Vagina (tissue), 2 donors: Measurements from ENCODE around the gene CCBE1. TPM values are rescaled to one million over a fixed set of nuclear protein-coding genes. Genes with fewer than 3 reads are reported as not detected.

Source experiments
- DNase-seq, 2 donors: peaks; one replicate each; pipeline ENCODE4 v3.0.0-alpha.2; 2017; ENCODE audit errors: extremely low spot score in 2 of 2
- H3K27ac ChIP-seq: fragments of 200-600 bp; sonication (generic); one replicate; pipeline ENCODE4 v1.5.1; 2019
- H3K27me3 ChIP-seq: fragments of 200-600 bp; sonication (generic); one replicate; pipeline ENCODE4 v1.5.1; 2019
- H3K36me3 ChIP-seq, 2 donors: fragments of 200-600 bp; sonication (generic); one replicate each; pipeline ENCODE4 v1.5.1; 2017 to 2019
- H3K4me1 ChIP-seq: fragments of 200-600 bp; sonication (generic); one replicate; pipeline ENCODE4 v1.5.1; 2019
- H3K4me3 ChIP-seq, 2 donors: fragments of 200-600 bp; sonication (generic); 1 replicate in 1 of 2; 2 replicates in 1 of 2; pipeline ENCODE4 v1.5.1; 2016 to 2019
- H3K9me3 ChIP-seq: fragments of 200-600 bp; sonication (generic); one replicate; pipeline ENCODE4 v1.5.1; 2019
- POLR2A ChIP-seq, 2 donors: fragments of 450-650 bp; IDR thresholded peaks; one replicate each; pipeline ENCODE4 v1.6.1; 2017; ENCODE audit warnings: antibody characterized with exemption in 2 of 2, mild to moderate bottlenecking in 2 of 2, moderate library complexity in 2 of 2
- POLR2AphosphoS5 ChIP-seq, 2 donors: sonication (generic); formaldehyde crosslinking; IDR thresholded peaks; one replicate each; pipeline ENCODE4 v1.9.0; 2017; ENCODE audit warnings: antibody characterized with exemption in 2 of 2, mild to moderate bottlenecking in 2 of 2, low read depth in 1 of 2; ENCODE audit not compliant: insufficient read depth in 1 of 2
- intact Hi-C: fragments of 100-400 bp; cut with DNase I; formaldehyde crosslinking; loops from one replicate; pipeline ENCODE4 v1.15.1; 2023
- total RNA-seq: library from RNA; depleted of rRNA; stranded (reverse); fragments of >200 nt; gene quantifications from one replicate; pipeline ENCODE4 v1.2.3, GENCODE V29; 2016
- TF ChIP-seq, protein P1 (sequence below), 3 experiments: fragments of 450-650 bp in 2 of 3; fragments of 200-600 bp in 1 of 3; sonication (generic) in 1 of 3; IDR thresholded peaks; one replicate each; pipeline ENCODE4 v1.5.1; 2017 to 2019; ENCODE audit warnings: antibody characterized with exemption in 3 of 3, mild to moderate bottlenecking in 2 of 3, moderate library complexity in 2 of 3

CCBE1 gene
- total RNA-seq, 1 donor from 2014 or later: 2.9 TPM

DNA sequence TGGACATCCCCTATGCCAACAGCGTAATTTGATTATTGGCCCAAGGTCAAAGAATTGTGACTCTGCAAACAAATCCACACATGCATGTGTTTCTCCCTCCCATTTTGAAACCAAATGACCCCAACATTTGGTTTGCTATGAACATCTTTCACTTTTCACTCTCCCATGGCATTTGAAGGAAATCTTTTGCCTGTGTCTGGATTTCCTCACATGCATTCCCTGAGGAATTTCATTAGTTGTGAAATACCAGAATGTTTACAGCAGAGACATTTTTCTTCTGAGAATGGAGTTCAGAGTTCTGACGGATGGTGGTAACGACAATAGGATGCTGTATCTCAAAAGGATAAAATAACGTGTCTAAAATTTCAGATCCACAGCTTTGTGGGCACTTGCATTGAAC, 277.8 kb downstream of the CCBE1 start:
- no peaks in the 10 kb centered on the region for H3K4me1 ChIP-seq
- H3K9me3 ChIP-seq: no peaks in the 10 kb centered on the region
- no peak overlapping the region for H3K27ac ChIP-seq
- no peaks in the 10 kb centered on the region for H3K36me3 ChIP-seq
- TF ChIP-seq POLR2AphosphoS5 (IDR thresholded peaks at IDR 0.05; ENCODE audit: insufficient read depth in 1 of 2, low read depth in 1 of 2) (no peak), POLR2A (IDR thresholded peaks at IDR 0.05) (no peak)
- TF ChIP-seq, protein P1, sequence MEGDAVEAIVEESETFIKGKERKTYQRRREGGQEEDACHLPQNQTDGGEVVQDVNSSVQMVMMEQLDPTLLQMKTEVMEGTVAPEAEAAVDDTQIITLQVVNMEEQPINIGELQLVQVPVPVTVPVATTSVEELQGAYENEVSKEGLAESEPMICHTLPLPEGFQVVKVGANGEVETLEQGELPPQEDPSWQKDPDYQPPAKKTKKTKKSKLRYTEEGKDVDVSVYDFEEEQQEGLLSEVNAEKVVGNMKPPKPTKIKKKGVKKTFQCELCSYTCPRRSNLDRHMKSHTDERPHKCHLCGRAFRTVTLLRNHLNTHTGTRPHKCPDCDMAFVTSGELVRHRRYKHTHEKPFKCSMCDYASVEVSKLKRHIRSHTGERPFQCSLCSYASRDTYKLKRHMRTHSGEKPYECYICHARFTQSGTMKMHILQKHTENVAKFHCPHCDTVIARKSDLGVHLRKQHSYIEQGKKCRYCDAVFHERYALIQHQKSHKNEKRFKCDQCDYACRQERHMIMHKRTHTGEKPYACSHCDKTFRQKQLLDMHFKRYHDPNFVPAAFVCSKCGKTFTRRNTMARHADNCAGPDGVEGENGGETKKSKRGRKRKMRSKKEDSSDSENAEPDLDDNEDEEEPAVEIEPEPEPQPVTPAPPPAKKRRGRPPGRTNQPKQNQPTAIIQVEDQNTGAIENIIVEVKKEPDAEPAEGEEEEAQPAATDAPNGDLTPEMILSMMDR (IDR thresholded peaks at IDR 0.05): no peak
- no peak for DNase-seq
- H3K4me3 ChIP-seq: no peak overlapping the region
- no peaks in the 10 kb centered on the region for H3K27me3 ChIP-seq
- intact Hi-C loops: no loop called here

DNA sequence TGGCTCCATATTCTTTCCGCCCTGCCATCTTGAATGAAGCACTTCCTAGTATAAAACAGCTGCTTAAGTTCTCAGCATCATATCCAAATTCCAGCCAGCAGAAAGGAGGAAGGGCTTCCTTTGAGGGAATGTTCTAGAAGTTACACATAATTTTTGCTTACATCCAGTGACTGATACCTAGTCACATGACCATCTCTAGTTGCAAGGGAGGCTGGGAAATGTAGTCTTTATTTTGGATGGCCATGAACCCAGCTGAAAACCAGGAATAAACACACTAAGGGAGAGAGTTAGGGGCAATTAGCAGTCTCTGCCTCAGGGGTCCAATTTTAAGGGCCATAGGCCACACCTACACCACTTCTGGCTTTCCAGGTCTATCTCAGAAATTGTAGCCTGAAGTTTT, 280.4 kb downstream of the CCBE1 start:
- H3K27ac ChIP-seq: no peak overlapping the region
- no peak overlapping the region for H3K4me3 ChIP-seq
- no peaks in the 10 kb centered on the region for H3K27me3 ChIP-seq
- no peaks in the 10 kb centered on the region for H3K36me3 ChIP-seq
- H3K9me3 ChIP-seq: no peaks in the 10 kb centered on the region
- intact Hi-C loops: no loop called here
- no peaks in the 10 kb centered on the region for H3K4me1 ChIP-seq
- TF ChIP-seq POLR2AphosphoS5 (IDR thresholded peaks at IDR 0.05; ENCODE audit: insufficient read depth in 1 of 2, low read depth in 1 of 2) (no peak), POLR2A (IDR thresholded peaks at IDR 0.05) (no peak)
- TF ChIP-seq, protein P1 (IDR thresholded peaks at IDR 0.05): no peak
- no peak for DNase-seq

DNA sequence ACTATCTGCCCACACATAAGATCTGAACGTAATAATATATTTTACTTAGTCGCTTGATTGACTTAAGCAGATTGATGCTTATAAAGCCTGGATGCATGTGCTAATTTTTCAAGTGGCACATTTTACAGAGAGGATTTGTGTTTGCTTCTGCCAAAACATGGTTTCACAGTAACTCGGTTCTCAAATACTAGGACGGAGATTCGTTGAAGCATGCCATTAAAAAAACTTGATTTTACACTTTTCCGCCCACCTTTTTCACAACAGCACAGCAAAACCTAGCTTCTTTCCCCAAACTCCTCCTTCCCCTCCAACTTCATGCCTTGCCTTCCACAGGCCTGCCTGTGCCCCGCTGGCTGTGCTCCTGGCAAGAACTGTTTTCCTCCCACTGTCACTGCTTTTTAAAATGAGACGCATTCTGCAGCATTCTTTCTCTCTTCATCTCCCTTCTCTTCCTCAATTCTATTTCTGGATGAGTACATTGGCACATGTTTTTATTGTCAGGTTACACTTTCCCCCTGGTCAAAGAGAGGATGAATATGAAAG, 283.0 kb downstream of the CCBE1 start:
- Histone ChIP-seq H3K36me3 (no peaks in the 10 kb centered on the region), H3K4me1 (no peaks in the 10 kb centered on the region), H3K27me3 (no peaks in the 10 kb centered on the region), H3K27ac (no peak overlapping the region), H3K4me3 (no peak overlapping the region), H3K9me3 (no peaks in the 10 kb centered on the region)
- no peak for DNase-seq
- TF ChIP-seq, protein P1 (IDR thresholded peaks at IDR 0.05): no peak
- no peak for TF ChIP-seq POLR2AphosphoS5 (IDR thresholded peaks at IDR 0.05; ENCODE audit: insufficient read depth in 1 of 2, low read depth in 1 of 2)
- intact Hi-C loops: no loop called here

DNA sequence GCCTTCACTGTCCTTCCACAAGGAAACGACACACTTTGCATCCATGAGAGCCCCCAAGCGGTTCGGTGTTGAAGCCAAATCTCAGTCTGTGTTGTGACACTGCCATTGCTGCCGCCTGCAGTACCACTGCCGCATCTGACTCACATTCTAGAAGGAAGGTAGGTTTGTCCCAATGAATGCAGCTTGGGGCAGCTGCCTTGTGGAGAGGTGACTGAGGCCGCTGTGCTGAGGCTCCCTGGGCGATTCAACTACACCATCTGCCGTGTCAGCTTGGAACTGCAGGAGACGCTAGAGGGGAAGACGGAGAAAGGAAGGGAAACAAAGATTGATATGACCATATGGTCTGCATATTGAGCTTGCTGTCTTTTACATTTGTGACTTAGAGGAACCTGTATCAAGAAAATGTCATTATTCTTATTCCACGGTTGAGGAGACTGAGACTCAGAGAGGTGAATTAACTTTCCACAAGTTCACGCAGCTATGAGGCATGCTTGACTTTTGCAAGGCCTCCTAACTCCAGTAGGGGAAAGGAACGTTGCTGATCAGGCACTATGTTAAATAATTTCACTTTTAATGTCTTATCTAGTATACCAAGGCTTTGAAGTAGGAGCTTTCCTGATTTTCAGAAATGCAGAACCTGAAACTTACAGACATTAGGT, 294.7 kb downstream of the CCBE1 start:
- Histone ChIP-seq H3K36me3 (no peaks in the 10 kb centered on the region), H3K9me3 (no peaks in the 10 kb centered on the region), H3K27me3 (no peaks in the 10 kb centered on the region), H3K4me1 (no peaks in the 10 kb centered on the region), H3K27ac (no peak overlapping the region), H3K4me3 (no peak overlapping the region)
- DNase-seq: no peak
- TF ChIP-seq, protein P1 (IDR thresholded peaks at IDR 0.05): peak; percentile 34 to 80 (median 75)
- TF ChIP-seq POLR2AphosphoS5 (IDR thresholded peaks at IDR 0.05; ENCODE audit: insufficient read depth in 1 of 2, low read depth in 1 of 2) (no peak), POLR2A (IDR thresholded peaks at IDR 0.05) (no peak)
- intact Hi-C loops: no loop called here

DNA sequence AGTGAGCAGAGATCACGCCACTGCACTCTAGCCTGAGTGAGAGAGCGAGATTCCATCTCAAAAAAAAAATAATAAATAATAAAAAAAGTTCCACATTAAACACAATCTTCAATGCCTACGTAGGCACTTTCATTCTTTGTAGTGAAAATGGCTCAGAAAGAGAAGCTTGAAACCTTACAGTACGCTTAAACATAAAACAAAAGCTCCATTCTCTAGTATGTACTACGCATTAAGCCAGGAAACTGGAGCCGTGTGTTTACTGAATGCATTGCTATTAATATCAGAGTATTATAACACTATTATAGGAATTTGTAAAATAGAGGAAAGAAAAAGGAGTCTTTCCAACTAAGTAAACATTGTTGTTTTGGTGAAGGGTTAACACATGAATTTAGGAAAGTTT, 296.8 kb downstream of the CCBE1 start:
- no peak for DNase-seq
- H3K27ac ChIP-seq: no peak overlapping the region
- TF ChIP-seq, protein P1 (IDR thresholded peaks at IDR 0.05): no peak
- TF ChIP-seq POLR2A (IDR thresholded peaks at IDR 0.05): no peak
- TF ChIP-seq POLR2AphosphoS5 (IDR thresholded peaks at IDR 0.05; ENCODE audit: insufficient read depth in 1 of 2, low read depth in 1 of 2): no peak
- H3K4me1 ChIP-seq: no peaks in the 10 kb centered on the region
- intact Hi-C loops: no loop called here
- no peak overlapping the region for H3K4me3 ChIP-seq
- H3K36me3 ChIP-seq: no peaks in the 10 kb centered on the region
- no peaks in the 10 kb centered on the region for H3K27me3 ChIP-seq
- H3K9me3 ChIP-seq: no peaks in the 10 kb centered on the region
